HepG2 (cell line): Measurements from ENCODE around the gene NFE2L2. TPM values are rescaled to one million over a fixed set of nuclear protein-coding genes. Genes with fewer than 3 reads are reported as not detected.
A peak's percentile ranks its signal among the peaks of the same experiment; 100 is the strongest.

Experiments
- HMG20B ChIP-seq: conservative IDR thresholded peaks from 2 replicates; pipeline ENCODE4 v1.6.1; 2016; ENCODE audit warnings: missing genetic modification reagents, missing compliant biosample characterization
- HNRNPH1 ChIP-seq: fragments of 200-400 bp; formaldehyde crosslinking; optimal IDR thresholded peaks from 2 replicates; pipeline ENCODE3; 2017; ENCODE audit warnings: mild to moderate bottlenecking, low read depth, low read length
- KLF9 ChIP-seq: IDR thresholded peaks from 2 replicates; pipeline ENCODE4 v1.6.1; 2016; ENCODE audit warnings: low read depth
- NFE2L1 ChIP-seq: sonication (generic); formaldehyde crosslinking; IDR thresholded peaks from 2 replicates; pipeline ENCODE4 v1.4.0; 2020; ENCODE audit warnings: missing genetic modification reagents, mild to moderate bottlenecking, borderline replicate concordance
- PPARG ChIP-seq: conservative IDR thresholded peaks from 2 replicates; pipeline ENCODE4 v1.6.1; 2016; ENCODE audit warnings: missing biosample characterization, missing genetic modification reagents
- ZMAT3 ChIP-seq: sonication (generic); formaldehyde crosslinking; conservative IDR thresholded peaks from 2 replicates; pipeline ENCODE4 v1.7.0; 2021; ENCODE audit warnings: missing genetic modification reagents
- ZNF17 ChIP-seq: sonication (generic); formaldehyde crosslinking; IDR thresholded peaks from 2 replicates; pipeline ENCODE4 v1.5.0; 2020; ENCODE audit warnings: mild to moderate bottlenecking, missing genetic modification reagents
- ZNF674 ChIP-seq: sonication (generic); formaldehyde crosslinking; IDR thresholded peaks from 2 replicates; pipeline ENCODE4 v1.5.0; 2020; ENCODE audit warnings: low read depth, mild to moderate bottlenecking, missing genetic modification reagents
- ZNF775 ChIP-seq: sonication (generic); formaldehyde crosslinking; IDR thresholded peaks from 2 replicates; pipeline ENCODE4 v1.4.0; 2020; ENCODE audit warnings: missing genetic modification reagents, mild to moderate bottlenecking, moderate library complexity, borderline replicate concordance
- ZNF792 ChIP-seq: IDR thresholded peaks from 2 replicates; pipeline ENCODE4 v1.6.1; 2016
- ZSCAN22 ChIP-seq: sonication (generic); formaldehyde crosslinking; IDR thresholded peaks from 2 replicates; pipeline ENCODE4 v1.4.0; 2020; ENCODE audit warnings: mild to moderate bottlenecking, missing genetic modification reagents
- polyA plus RNA-seq, 8 experiments: library from polyadenylated mRNA; depleted of rRNA in 3 of 8; stranded (reverse) in 7 of 8; unstranded in 1 of 8; fragments of >200 nt; fragmentation: Illumina TruSeq in 4 of 8; extraction: Trizol in 4 of 8; gene quantifications; 2 replicates each; pipeline versions ENCODE4 v1.2.1 to v1.2.3, GENCODE V29; 2011 to 2016; ENCODE audit warnings: low read depth in 4 of 8, missing spikeins in 1 of 8, mixed read lengths in 1 of 8; ENCODE audit not compliant: insufficient read depth in 1 of 8
- total RNA-seq, 5 experiments: library from RNA; depleted of rRNA; stranded (reverse); fragments of >200 nt; fragmentation: Illumina TruSeq; extraction: Trizol; gene quantifications; 2 replicates each; pipeline ENCODE4 v1.2.3, GENCODE V29; 2016; ENCODE audit warnings: low read depth in 1 of 5
- TF ChIP-seq, protein P1 (sequence below): sonication (generic); formaldehyde crosslinking; IDR thresholded peaks from 2 replicates; pipeline ENCODE4 v1.4.0; 2020; ENCODE audit warnings: missing genetic modification reagents
- TF ChIP-seq, protein P2 (sequence below): sonication (generic); formaldehyde crosslinking; IDR thresholded peaks from 2 replicates; pipeline ENCODE4; 2020; ENCODE audit warnings: missing genetic modification reagents, mild to moderate bottlenecking, borderline replicate concordance
- TF ChIP-seq, protein P3 (sequence below): IDR thresholded peaks from 2 replicates; pipeline ENCODE4 v1.6.1; 2012; ENCODE audit warnings: low read depth, low read length, improper control_type of control experiment
- TF ChIP-seq, protein P4 (sequence below): sonication (generic); formaldehyde crosslinking; IDR thresholded peaks from 2 replicates; pipeline ENCODE4 v1.8.1; 2023; ENCODE audit warnings: missing genetic modification reagents, inconsistent platforms, borderline replicate concordance
- TF ChIP-seq, protein P5 (sequence below): sonication (generic); formaldehyde crosslinking; IDR thresholded peaks from 2 replicates; pipeline ENCODE4 v1.5.0; 2020; ENCODE audit warnings: mild to moderate bottlenecking, missing genetic modification reagents, moderate library complexity

NFE2L2 gene
- total and polyA plus RNA-seq, 2 of the 13 experiments (the other 11 are each of a cell fraction or from before 2014, with no cell fraction given): 84.6 to 215 TPM

DNA sequence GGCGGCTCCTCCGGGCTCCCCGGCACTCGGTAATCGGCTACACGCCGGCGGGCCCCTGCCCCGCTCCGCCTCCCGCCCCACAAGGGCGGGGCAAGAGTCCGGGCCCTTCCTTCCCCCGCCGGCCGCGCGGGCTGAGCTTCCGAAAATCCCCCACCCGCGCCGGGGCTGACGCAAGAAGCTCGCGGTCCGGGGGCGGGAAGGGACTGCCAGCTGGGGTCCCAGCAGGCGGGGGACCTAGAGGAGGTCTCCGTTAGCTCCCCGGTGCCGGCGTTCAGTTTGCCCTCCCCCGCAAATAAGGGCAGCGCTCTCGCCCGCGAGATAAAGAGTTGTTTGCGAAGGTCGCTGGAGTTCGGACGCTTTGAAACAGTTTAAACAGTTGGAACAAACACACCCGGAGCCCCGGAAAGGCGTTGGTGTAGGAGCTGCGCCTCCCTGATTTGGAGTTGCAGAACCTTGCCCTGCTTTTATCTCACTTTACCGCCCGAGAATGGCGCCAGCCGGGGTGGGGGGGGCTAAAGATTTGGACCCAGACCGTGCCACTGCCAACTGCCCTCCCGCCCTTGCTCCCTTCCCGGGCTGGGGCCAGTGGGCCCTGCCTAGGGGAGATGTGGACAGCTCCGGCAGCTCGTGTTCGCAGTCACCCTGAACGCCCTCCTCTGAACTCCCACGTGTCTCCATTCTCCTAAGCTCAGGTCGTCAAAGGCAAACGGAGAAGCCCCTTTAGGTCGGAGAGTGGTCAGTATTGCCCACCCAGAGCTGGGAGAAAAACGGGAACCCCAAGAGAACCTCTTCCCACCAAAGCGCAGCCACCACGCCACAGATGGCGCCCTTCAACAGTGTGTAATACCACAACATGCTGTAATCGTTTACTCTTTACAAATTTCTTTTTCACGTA is at the start of gene NFE2L2 (continued):
- TF ChIP-seq ZSCAN22 (CRISPR knock-in tag): peak; percentile 77; the same call in 1 of the 2 replicates
- no peak for TF ChIP-seq NFE2L1 (CRISPR knock-in tag)
- TF ChIP-seq ZNF775 (CRISPR knock-in tag): 0 out of 2 replicates have a peak, but pooled peaks have one; percentile 53
- peak; percentile 88; the same call in 1 of the 2 replicates for TF ChIP-seq HMG20B
- TF ChIP-seq ZNF674: no peak
- peak; percentile 57 for TF ChIP-seq PPARG
- TF ChIP-seq, protein P1, sequence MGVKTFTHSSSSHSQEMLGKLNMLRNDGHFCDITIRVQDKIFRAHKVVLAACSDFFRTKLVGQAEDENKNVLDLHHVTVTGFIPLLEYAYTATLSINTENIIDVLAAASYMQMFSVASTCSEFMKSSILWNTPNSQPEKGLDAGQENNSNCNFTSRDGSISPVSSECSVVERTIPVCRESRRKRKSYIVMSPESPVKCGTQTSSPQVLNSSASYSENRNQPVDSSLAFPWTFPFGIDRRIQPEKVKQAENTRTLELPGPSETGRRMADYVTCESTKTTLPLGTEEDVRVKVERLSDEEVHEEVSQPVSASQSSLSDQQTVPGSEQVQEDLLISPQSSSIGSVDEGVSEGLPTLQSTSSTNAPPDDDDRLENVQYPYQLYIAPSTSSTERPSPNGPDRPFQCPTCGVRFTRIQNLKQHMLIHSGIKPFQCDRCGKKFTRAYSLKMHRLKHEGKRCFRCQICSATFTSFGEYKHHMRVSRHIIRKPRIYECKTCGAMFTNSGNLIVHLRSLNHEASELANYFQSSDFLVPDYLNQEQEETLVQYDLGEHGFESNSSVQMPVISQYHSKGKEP (CRISPR knock-in tag): no peak
- TF ChIP-seq ZMAT3 (CRISPR knock-in tag): no peak
- TF ChIP-seq, protein P2, sequence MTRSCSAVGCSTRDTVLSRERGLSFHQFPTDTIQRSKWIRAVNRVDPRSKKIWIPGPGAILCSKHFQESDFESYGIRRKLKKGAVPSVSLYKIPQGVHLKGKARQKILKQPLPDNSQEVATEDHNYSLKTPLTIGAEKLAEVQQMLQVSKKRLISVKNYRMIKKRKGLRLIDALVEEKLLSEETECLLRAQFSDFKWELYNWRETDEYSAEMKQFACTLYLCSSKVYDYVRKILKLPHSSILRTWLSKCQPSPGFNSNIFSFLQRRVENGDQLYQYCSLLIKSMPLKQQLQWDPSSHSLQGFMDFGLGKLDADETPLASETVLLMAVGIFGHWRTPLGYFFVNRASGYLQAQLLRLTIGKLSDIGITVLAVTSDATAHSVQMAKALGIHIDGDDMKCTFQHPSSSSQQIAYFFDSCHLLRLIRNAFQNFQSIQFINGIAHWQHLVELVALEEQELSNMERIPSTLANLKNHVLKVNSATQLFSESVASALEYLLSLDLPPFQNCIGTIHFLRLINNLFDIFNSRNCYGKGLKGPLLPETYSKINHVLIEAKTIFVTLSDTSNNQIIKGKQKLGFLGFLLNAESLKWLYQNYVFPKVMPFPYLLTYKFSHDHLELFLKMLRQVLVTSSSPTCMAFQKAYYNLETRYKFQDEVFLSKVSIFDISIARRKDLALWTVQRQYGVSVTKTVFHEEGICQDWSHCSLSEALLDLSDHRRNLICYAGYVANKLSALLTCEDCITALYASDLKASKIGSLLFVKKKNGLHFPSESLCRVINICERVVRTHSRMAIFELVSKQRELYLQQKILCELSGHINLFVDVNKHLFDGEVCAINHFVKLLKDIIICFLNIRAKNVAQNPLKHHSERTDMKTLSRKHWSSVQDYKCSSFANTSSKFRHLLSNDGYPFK (CRISPR knock-in tag): peak; percentile 73
- TF ChIP-seq, protein P3, sequence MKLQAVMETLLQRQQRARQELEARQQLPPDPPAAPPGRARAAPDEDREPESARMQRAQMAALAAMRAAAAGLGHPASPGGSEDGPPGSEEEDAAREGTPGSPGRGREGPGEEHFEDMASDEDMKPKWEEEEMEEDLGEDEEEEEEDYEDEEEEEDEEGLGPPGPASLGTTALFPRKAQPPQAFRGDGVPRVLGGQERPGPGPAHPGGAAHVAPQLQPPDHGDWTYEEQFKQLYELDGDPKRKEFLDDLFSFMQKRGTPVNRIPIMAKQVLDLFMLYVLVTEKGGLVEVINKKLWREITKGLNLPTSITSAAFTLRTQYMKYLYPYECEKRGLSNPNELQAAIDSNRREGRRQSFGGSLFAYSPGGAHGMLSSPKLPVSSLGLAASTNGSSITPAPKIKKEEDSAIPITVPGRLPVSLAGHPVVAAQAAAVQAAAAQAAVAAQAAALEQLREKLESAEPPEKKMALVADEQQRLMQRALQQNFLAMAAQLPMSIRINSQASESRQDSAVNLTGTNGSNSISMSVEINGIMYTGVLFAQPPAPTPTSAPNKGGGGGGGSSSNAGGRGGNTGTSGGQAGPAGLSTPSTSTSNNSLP: no peak; the same call in 1 of the 2 replicates
- TF ChIP-seq KLF9 (CRISPR knock-in tag): no peak
- TF ChIP-seq, protein P4, sequence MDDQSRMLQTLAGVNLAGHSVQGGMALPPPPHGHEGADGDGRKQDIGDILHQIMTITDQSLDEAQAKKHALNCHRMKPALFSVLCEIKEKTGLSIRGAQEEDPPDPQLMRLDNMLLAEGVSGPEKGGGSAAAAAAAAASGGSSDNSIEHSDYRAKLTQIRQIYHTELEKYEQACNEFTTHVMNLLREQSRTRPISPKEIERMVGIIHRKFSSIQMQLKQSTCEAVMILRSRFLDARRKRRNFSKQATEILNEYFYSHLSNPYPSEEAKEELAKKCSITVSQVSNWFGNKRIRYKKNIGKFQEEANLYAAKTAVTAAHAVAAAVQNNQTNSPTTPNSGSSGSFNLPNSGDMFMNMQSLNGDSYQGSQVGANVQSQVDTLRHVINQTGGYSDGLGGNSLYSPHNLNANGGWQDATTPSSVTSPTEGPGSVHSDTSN (CRISPR knock-in tag): no peak
- peak; percentile 18 for TF ChIP-seq HNRNPH1
- TF ChIP-seq, protein P5, sequence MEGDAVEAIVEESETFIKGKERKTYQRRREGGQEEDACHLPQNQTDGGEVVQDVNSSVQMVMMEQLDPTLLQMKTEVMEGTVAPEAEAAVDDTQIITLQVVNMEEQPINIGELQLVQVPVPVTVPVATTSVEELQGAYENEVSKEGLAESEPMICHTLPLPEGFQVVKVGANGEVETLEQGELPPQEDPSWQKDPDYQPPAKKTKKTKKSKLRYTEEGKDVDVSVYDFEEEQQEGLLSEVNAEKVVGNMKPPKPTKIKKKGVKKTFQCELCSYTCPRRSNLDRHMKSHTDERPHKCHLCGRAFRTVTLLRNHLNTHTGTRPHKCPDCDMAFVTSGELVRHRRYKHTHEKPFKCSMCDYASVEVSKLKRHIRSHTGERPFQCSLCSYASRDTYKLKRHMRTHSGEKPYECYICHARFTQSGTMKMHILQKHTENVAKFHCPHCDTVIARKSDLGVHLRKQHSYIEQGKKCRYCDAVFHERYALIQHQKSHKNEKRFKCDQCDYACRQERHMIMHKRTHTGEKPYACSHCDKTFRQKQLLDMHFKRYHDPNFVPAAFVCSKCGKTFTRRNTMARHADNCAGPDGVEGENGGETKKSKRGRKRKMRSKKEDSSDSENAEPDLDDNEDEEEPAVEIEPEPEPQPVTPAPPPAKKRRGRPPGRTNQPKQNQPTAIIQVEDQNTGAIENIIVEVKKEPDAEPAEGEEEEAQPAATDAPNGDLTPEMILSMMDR: peak; percentile 64
- TF ChIP-seq ZNF17 (CRISPR knock-in tag): no peak
- TF ChIP-seq ZNF792: peak; percentile 70
